Skin epidermis (tissue), 12 donors: ENCODE results near the gene LAMA3.

Experiments
- H3K27ac ChIP-seq, 21 experiments: fragments of 200-600 bp; sonication (generic) in 11 of 21; one replicate each; pipeline ENCODE4 v1.5.0; 2020; ENCODE audit warnings: mild to moderate bottlenecking in 3 of 21, inconsistent platforms in 2 of 21, moderate library complexity in 2 of 21
- H3K4me3 ChIP-seq, 7 experiments: fragments of 200-600 bp; sonication (generic) in 2 of 7; one replicate each; pipeline ENCODE4 v1.5.0; 2020; ENCODE audit warnings: inconsistent platforms in 2 of 7, mild to moderate bottlenecking in 2 of 7, moderate library complexity in 1 of 7

Gene LAMA3

GRCh38 chr18:23689031-23689615 is at the start of gene LAMA3:
Gene LAMA3 (plus strand): TSS chr18:23689453. CDS start chr18:23689684, 231 bp downstream.
- Histone ChIP-seq H3K27ac (peak within 1 kb of the TSS in 18 of 21 experiments; percentile 27 to 85 (median 70)), H3K4me3 (peak within 1 kb of the TSS; percentile 38 to 63 (median 54))

DNA sequence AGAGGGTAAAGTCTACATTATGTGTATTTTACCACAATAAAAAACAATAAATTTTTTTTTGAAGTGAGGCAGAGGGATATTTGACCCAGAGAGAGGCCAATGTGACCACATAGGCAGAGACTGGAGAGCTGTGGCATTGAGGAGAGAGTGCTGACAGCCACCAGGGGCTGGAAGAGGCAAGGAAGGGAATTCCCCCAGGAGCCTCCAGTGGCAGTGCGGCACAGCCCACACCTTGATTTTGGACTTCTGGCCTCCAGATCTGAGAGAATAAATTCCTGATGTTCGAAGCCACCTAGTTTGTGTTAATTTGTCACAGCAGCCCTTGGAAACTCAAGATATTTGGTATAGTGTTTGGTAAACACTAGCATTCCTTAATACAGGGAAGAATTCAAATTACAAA is 49.2 kb upstream of the LAMA3 start:
- H3K27ac ChIP-seq, result no peak overlapping the region
- no peak overlapping the region for H3K4me3 ChIP-seq

DNA sequence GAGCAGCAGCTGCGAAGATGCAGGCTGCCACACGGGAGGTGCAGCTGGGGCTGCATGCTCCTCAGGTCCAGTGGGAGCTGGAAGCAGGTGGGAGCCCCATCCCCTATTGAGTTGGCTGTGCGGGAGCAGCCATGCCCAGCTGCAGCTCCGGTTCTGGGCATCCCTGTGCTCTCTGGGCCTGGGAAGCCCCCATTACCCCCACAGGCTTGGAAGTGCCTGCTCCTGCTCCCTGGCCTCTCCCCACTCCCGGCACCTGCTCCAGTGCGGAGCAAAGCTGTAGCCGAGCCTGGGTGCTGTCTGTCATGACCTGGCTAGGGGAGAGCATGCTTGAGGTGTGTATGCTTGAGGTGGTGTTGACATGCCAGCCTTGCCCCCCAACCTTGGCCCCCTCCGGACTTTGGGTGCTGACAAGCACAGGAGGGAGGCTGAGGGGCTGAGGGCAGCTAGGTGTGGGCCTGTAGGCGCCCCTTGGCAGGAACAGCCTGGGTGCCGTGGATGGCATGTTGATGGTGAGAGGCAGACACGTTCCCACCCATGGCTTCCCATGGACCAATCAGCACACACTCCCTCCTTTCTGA is 48.0 kb upstream of the LAMA3 start:
- H3K4me3 ChIP-seq, result no peak overlapping the region
- no peak overlapping the region for H3K27ac ChIP-seq

DNA sequence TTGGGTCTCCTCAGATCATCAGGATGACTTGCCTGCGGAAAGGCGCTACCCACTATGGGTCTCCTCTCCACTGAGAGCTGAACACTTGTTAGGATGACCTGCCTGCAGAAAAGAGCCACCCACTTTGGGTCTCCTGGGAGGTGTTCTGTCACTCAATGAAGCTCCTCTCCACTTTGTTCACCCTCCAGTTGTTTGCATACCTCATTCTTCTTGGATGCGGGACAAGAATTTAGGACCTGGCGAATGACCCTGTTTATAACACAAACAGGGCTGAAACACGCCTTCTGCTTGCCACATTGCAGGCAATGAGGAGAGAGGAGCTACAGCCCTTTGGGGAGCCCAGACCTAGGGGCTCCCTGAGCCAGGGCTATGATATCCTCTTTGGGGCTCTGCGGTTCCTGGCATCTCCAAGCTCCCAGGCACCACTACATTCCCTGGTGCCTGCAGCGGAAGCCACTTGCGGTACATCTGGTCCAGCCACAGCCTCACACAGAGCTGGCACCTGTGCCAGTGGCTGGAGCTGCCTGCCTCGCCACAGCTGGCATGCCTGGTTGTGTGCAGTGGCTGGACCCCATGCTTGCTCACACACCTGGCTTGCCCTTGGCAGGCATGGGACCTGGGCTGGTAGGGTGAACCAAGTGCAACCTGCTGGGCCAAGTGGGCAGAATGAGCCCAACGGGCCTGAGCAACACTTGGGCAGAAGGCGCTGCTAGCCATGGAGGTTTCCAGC is 47.2 kb upstream of the LAMA3 start:
- Histone ChIP-seq H3K27ac (no peak overlapping the region), H3K4me3 (no peak overlapping the region)

DNA sequence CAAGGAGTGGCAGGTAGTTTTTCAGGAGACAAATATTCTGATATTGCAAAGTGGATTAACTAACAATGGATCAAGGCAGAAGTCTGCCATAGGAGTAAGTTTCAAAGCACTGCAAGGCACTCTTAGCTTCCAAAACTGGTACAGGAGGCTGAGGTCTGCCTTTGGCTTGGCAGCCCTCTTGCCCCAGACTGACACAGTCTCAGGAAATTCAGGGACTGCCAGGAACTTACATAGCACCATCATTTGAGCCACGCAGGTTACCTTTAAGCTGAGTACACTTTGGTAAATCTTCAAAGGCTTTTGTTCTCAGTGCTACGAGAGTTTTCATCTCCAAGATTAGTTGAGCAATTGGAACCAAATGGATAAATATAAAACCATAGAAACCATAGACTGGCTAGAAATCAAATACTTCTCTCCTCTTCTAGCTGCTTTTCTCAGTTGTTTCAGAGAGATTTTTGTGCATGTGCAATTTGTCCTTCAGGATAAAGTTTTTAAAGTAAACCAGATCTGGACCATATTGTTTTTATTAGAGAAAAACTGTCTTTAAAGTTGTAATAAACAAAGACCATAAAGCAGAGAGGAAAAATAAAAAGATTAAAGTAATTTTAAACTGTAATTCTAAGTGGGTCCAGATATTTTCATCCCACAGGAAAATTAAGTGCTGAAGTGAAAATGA is 45.3 kb upstream of the LAMA3 start:
- no peak overlapping the region for H3K27ac ChIP-seq
- no peak overlapping the region for H3K4me3 ChIP-seq

DNA sequence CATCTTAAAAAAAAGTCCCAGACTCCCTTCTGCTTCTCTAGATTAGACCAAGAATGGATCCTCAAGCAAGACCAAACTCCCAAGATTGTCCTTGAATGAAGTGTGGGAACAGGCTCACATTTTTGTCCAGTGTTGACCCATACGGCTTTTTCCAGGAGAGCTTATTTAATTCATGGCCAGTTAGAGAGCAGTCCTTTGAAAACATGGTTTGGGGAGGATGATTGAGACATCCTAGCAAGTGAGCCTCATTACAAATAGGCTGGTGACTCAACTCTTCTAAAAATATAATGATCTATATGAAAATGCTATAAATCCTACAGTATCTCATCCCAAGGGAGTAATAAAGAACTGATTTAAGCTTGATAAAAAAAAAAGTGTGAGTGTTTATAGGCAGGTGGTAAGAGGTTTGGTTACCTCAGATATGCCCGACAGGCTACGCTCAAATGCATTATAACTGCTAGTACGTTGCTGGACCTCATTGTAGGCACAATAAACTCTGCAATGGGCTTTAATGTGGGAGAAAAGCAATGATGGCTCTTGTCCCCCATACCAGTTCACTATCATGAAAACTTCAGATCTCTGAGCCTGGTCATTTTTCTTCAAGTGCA is 43.6 kb upstream of the LAMA3 start:
- no peak overlapping the region for H3K27ac ChIP-seq
- H3K4me3 ChIP-seq, result no peak overlapping the region

- no peak overlapping the region for H3K27ac ChIP-seq
- H3K4me3 ChIP-seq, result no peak overlapping the region
Observed at GRCh38 chr18:23646282-23646681, 43.0 kb upstream of the LAMA3 start.

DNA sequence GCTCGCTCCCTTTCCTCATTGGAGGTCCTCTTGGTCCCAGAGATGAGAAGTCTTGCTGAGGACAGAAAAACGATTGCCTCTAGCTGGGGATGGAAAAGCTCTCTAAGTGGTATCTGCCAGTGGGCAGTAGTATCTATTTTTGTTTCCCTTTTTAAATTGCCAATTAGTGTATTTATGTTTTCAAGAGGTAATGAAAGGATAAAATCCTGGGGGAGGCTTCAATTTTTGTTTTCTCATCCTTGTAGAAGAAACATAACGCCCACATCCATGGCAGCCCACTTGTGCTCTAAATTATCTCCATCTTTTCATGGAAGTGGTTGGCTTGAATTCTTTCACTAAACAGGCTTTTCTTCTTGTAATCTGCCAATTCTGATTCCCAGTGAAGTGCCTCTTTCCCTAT is 40.8 kb upstream of the LAMA3 start:
- H3K4me3 ChIP-seq, result no peak overlapping the region
- H3K27ac ChIP-seq, result peak overlapping the region in 1 of 21 experiments; percentile 14

DNA sequence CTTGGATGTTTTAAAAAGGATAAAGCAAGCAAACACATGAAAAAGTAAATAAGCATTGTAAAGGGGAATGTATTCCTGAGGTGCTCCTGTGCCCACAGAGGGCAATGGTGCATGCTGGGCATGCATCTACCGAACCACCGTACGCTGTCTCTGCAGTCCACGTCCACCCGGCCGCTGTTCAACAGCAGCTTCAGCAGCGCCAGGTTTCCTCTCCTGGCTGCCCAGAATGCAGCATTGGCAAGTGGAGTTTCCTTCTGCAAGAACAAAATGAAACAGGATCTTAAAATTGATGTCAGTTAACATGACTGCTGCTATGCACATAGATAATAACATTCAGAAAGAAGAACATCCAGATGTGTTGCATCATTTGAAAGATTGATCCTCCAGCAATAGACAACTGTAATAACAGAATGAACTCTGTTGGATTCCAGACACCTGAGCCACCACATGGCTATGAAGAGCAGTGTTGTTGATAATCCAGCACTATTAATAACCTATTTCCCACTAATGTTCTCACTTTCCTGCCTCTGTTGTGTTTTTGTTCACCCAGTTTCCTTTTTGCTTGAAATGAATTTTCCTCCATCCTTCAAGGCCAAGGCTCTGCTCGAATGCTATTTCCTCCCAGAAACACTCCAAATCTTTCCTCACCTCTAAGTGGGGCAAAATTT is 40.2 kb upstream of the LAMA3 start:
- peak overlapping the region in 2 of 21 experiments; percentile 14 to 32 for H3K27ac ChIP-seq
- no peak overlapping the region for H3K4me3 ChIP-seq

- H3K27ac ChIP-seq, result peak overlapping the region in 9 of 21 experiments; percentile 0 to 63 (median 25)
- H3K4me3 ChIP-seq, result no peak overlapping the region
Observed at GRCh38 chr18:23650968-23651927, 38.0 kb upstream of the LAMA3 start.

- Histone ChIP-seq H3K4me3 (no peak overlapping the region), H3K27ac (no peak overlapping the region)
Observed at GRCh38 chr18:23652232-23652631, 37.0 kb upstream of the LAMA3 start.

- no peak overlapping the region for H3K27ac ChIP-seq
- H3K4me3 ChIP-seq, result no peak overlapping the region
Observed at GRCh38 chr18:23658285-23658684, 31.0 kb upstream of the LAMA3 start.

DNA sequence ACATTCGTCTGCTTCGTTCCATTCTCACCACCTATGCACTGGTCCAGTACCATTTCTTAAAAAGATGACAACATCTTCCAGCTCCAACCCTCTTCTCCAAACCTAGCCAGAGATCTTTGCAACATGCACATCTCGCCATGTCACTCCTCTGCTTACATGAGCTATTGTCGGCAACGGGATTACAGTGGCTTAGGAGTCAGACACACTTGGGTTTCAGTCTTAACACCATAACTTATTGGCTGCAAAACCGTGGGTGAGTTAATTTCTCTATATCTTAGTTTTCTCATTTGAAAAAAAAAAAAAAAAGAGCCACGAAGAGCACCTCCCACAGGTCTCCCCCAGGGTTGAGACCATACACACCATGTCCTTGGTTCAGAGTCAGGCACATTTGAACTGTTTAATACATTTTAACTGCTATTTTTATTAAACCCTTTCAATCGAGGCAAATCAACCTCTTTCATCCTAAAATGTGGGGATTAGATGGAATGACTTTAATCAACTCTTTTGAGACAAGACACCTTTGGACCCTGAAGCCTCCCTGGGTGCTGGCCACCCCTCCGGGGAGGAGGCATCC is 27.4 kb upstream of the LAMA3 start:
- peak overlapping the region; percentile 44 to 60 (median 53) for H3K4me3 ChIP-seq

DNA sequence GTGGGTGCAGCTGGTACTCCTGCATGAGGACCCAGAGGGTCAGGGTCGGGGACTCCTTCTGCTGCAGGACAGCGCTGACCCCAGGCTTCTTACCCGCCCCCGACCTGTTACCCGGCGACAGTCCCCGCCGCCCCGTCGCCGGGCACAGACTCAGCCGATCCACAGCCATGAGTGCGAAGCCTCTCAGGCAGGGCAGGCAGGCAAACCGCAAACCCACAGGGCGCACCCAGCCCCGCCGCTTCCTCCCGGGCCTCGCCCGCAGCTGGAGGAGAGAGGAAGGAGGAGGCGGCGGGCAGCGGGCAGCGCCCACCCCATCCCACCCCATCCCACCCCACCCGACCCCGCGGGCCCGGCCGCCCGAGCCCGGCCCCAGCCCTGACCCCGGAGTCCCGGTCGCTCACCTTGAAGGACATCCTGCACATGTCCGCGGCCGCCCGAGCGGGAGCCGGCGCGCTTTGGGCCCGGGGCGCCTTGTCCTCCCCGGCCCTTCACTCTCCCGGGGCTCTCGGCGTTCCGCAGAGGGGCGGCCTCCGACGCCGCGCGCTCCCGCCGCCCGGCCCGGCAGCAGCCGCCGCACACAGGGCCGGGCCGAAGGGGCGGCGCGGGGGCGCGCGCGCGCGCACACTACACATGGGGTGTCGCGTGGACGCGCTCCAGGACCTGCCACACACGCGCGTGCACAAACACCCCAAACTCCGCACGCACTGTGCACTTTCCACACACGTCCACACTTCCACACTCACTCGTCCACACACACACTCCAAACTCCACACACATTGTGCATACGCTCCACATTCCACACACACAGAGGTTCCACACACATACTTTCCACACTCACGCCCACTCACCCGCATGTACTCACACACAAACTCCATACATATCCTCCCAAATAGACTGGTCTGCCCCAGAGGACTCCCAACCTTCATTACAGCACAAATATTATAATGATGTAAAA is 26.7 kb upstream of the LAMA3 start, which contains the start of gene ANKRD29:
ANKRD29 (minus strand) TSS at position 603 of the 955 bp plus-strand sequence; CDS start at position 422, 181 bp downstream.
- Histone ChIP-seq H3K27ac (peak within 1 kb of the TSS in 15 of 21 experiments; percentile 4 to 80 (median 66)), H3K4me3 (peak within 1 kb of the TSS; percentile 44 to 60 (median 53))

More for the DNA sequence above, 27.4 kb upstream of the LAMA3 start:
- peak overlapping the region in 8 of 21 experiments; percentile 7 to 80 (median 68) for H3K27ac ChIP-seq

DNA sequence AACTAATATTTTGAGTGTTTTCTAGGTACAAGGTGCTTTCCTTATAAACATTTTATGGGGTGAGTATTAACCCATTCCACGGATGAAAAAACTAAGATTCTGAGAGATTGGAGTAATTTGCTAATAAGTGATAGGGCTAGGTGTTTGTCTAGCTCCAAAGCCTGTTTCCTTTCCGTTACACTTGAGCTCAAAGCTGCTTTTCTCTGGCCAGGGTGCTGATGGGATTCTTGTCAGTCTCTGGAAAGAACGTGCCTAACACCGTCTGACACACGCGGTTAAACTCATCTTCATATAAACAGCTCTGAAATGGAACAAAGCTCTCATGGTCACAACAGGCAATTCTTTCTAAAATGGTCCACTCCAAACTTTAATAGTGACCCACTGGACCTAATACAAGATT is 24.6 kb upstream of the LAMA3 start:
- no peak overlapping the region for H3K4me3 ChIP-seq
- no peak overlapping the region for H3K27ac ChIP-seq

DNA sequence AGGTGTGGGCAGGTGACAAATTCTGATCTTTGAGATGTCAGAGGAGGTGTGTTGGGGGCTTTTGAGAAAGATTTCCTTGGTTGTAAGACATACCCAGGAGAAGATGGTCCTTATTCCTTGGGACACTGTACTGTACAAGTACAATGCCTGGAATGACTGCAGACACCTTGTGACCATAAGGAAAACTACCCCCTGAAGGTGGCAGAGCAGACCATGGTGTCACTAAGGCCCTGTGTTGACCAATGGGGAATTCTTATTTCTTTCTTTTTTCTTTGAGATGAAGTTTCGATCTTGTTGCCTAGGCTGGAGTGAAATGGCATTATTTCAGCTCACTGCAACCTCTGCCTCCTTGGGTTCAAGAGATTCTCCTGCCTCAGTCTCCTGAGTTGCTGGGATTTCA is 22.1 kb upstream of the LAMA3 start:
- Histone ChIP-seq H3K27ac (no peak overlapping the region), H3K4me3 (no peak overlapping the region)

- no peak overlapping the region for H3K27ac ChIP-seq
- no peak overlapping the region for H3K4me3 ChIP-seq
Observed at GRCh38 chr18:23668731-23669130, 20.5 kb upstream of the LAMA3 start.
